WTC11 (cell line): Measurements from ENCODE around the gene PNMA1. TPM values are rescaled to one million over a fixed set of nuclear protein-coding genes. Genes with fewer than 3 reads are reported as not detected.

ENCODE experiments used
- ATAC-seq: fragments of 200-7000 bp; cut with Tn5 transposase; 2 replicates; pipeline ENCODE4 v1.10.0; 2021; ENCODE audit warnings: mild to moderate bottlenecking, moderate library complexity
- CTCF ChIA-PET: fragments of 300-600 bp; sonication (Branson Sonifier 250); formaldehyde crosslinking; loops from one replicate; lab custom pipeline; 2021; ENCODE audit warnings: antibody characterized with exemption; lab: Charles Lee
- POLR2A ChIA-PET: fragments of 350-600 bp; sonication (Branson Sonifier 250); formaldehyde crosslinking; loops from one replicate; lab custom pipeline; 2021; ENCODE audit warnings: antibody characterized with exemption; lab: Charles Lee
- DNase-seq: peaks from one replicate; pipeline ENCODE4 v3.0.0; 2021; ENCODE audit warnings: low spot score
- H3K27ac Mint-ChIP-seq: 2 replicates; pipeline ENCODE4 v1.8.0; 2021; ENCODE audit warnings: mixed read lengths
- H3K27me3 Mint-ChIP-seq: 2 replicates; pipeline ENCODE4 v1.8.0; 2021; ENCODE audit warnings: low read depth, mild to moderate bottlenecking, moderate library complexity, mixed read lengths
- H3K36me3 Mint-ChIP-seq: 2 replicates; pipeline ENCODE4 v1.8.0; 2021; ENCODE audit warnings: mixed read lengths
- H3K4me1 Mint-ChIP-seq: 2 replicates; pipeline ENCODE4 v1.8.0; 2022; ENCODE audit warnings: mixed read lengths
- H3K4me3 Mint-ChIP-seq: 2 replicates; pipeline ENCODE4 v1.8.0; 2021; ENCODE audit warnings: mild to moderate bottlenecking, moderate library complexity, mixed read lengths
- H3K9me3 Mint-ChIP-seq: 2 replicates; pipeline ENCODE4 v1.8.0; 2021; ENCODE audit warnings: mixed read lengths
- CREB1 ChIP-seq: sonication (generic); formaldehyde crosslinking; IDR thresholded peaks from 2 replicates; pipeline ENCODE4 v1.8.0; 2023; ENCODE audit warnings: mild to moderate bottlenecking, missing genetic modification reagents
- ELF4 ChIP-seq: sonication (generic); formaldehyde crosslinking; IDR thresholded peaks from 2 replicates; pipeline ENCODE4 v1.8.1; 2022; ENCODE audit warnings: low read depth, mild to moderate bottlenecking, moderate library complexity, missing genetic modification reagents
- EMX1 ChIP-seq: fragments of 250-450 bp; sonication (Bioruptor Pico); IDR thresholded peaks from 2 replicates; pipeline ENCODE4 v1.8.0; 2021; ENCODE audit warnings: mild to moderate bottlenecking
- FOXP1 ChIP-seq: sonication (generic); formaldehyde crosslinking; IDR thresholded peaks from 2 replicates; pipeline ENCODE4 v1.8.0; 2022; ENCODE audit warnings: missing genetic modification reagents, mild to moderate bottlenecking, moderate library complexity, borderline replicate concordance
- GTF2I ChIP-seq: fragments of 250-450 bp; sonication (Bioruptor Pico); conservative IDR thresholded peaks from 2 replicates; pipeline ENCODE4 v1.4.0; 2021; ENCODE audit warnings: mild to moderate bottlenecking
- JUN ChIP-seq: sonication (generic); formaldehyde crosslinking; IDR thresholded peaks from 2 replicates; pipeline ENCODE4 v1.8.0; 2023; ENCODE audit warnings: mild to moderate bottlenecking, missing genetic modification reagents
- NFE2L1 ChIP-seq: sonication (generic); formaldehyde crosslinking; IDR thresholded peaks from 2 replicates; pipeline ENCODE4 v1.8.1; 2023; ENCODE audit warnings: missing genetic modification reagents
- NFYB ChIP-seq: sonication (generic); formaldehyde crosslinking; conservative IDR thresholded peaks from 2 replicates; pipeline ENCODE4 v1.8.0; 2022; ENCODE audit warnings: low read depth, missing genetic modification reagents
- NR1H2 ChIP-seq: sonication (generic); formaldehyde crosslinking; IDR thresholded peaks from 2 replicates; pipeline ENCODE4 v1.9.0; 2021; ENCODE audit warnings: mild to moderate bottlenecking, moderate library complexity, missing genetic modification reagents
- OVOL2 ChIP-seq: fragments of 250-450 bp; sonication (Bioruptor Pico); IDR thresholded peaks from 2 replicates; pipeline ENCODE4 v1.9.0; 2021; ENCODE audit warnings: mild to moderate bottlenecking, borderline replicate concordance
- SMAD3 ChIP-seq: sonication (generic); formaldehyde crosslinking; IDR thresholded peaks from 2 replicates; pipeline ENCODE4 v1.8.0; 2022; ENCODE audit warnings: missing genetic modification reagents, mild to moderate bottlenecking, borderline replicate concordance
- ZBTB21 ChIP-seq: sonication (generic); formaldehyde crosslinking; IDR thresholded peaks from 2 replicates; pipeline ENCODE4 v1.8.1; 2023; ENCODE audit warnings: mild to moderate bottlenecking, missing genetic modification reagents, borderline replicate concordance
- ZNF121 ChIP-seq: sonication (generic); formaldehyde crosslinking; IDR thresholded peaks from 2 replicates; pipeline ENCODE4 v1.8.0; 2023; ENCODE audit warnings: missing genetic modification reagents
- ZNF219 ChIP-seq: sonication (generic); formaldehyde crosslinking; IDR thresholded peaks from 2 replicates; pipeline ENCODE4 v1.8.0; 2023; ENCODE audit warnings: missing genetic modification reagents, mild to moderate bottlenecking, borderline replicate concordance
- ZNF232 ChIP-seq: sonication (generic); formaldehyde crosslinking; IDR thresholded peaks from 2 replicates; pipeline ENCODE4 v1.8.0; 2022; ENCODE audit warnings: mild to moderate bottlenecking, missing genetic modification reagents
- ZNF396 ChIP-seq: fragments of 250-450 bp; sonication (Bioruptor Pico); IDR thresholded peaks from 2 replicates; pipeline ENCODE4 v1.8.0; 2021; ENCODE audit warnings: mild to moderate bottlenecking, moderate library complexity, borderline replicate concordance
- ZNF423 ChIP-seq: fragments of 250-450 bp; sonication (Bioruptor Pico); IDR thresholded peaks from 2 replicates; pipeline ENCODE4 v2.1.2; 2022; ENCODE audit warnings: mild to moderate bottlenecking, moderate library complexity
- total RNA-seq: library from RNA; stranded (reverse); gene quantifications from 3 replicates; pipeline ENCODE4 v1.2.3, GENCODE V29; 2021
- TF ChIP-seq, protein P1 (sequence below): sonication (generic); formaldehyde crosslinking; IDR thresholded peaks from 2 replicates; pipeline ENCODE4 v1.8.1; 2022; ENCODE audit warnings: low read depth, missing genetic modification reagents, borderline replicate concordance
- TF ChIP-seq, protein P2 (sequence below): fragments of 250-450 bp; sonication (Bioruptor Pico); conservative IDR thresholded peaks from 2 replicates; pipeline ENCODE4 v1.9.0; 2021; ENCODE audit warnings: mild to moderate bottlenecking
- TF ChIP-seq, protein P3 (sequence below): sonication (generic); formaldehyde crosslinking; IDR thresholded peaks from 2 replicates; pipeline ENCODE4 v1.8.1; 2023; ENCODE audit warnings: mild to moderate bottlenecking, moderate library complexity, missing genetic modification reagents
- TF ChIP-seq, protein P4 (sequence below): sonication (generic); formaldehyde crosslinking; IDR thresholded peaks from 2 replicates; pipeline ENCODE4 v1.8.1; 2023; ENCODE audit warnings: mild to moderate bottlenecking, missing genetic modification reagents, moderate library complexity
- TF ChIP-seq, protein P5 (sequence below): sonication (generic); formaldehyde crosslinking; IDR thresholded peaks from 2 replicates; pipeline ENCODE4 v1.8.0; 2022; ENCODE audit warnings: mild to moderate bottlenecking, missing genetic modification reagents
- TF ChIP-seq, protein P6 (sequence below): sonication (generic); formaldehyde crosslinking; IDR thresholded peaks from 2 replicates; pipeline ENCODE4 v1.8.1; 2023; ENCODE audit warnings: mild to moderate bottlenecking, missing genetic modification reagents, moderate library complexity
- TF ChIP-seq, protein P7 (sequence below): sonication (generic); formaldehyde crosslinking; IDR thresholded peaks from 2 replicates; pipeline ENCODE4 v1.8.1; 2022; ENCODE audit warnings: mild to moderate bottlenecking, missing genetic modification reagents, moderate library complexity, borderline replicate concordance

Gene PNMA1
- total RNA-seq, 1 experiment from 2014 or later: 46.0 TPM

DNA sequence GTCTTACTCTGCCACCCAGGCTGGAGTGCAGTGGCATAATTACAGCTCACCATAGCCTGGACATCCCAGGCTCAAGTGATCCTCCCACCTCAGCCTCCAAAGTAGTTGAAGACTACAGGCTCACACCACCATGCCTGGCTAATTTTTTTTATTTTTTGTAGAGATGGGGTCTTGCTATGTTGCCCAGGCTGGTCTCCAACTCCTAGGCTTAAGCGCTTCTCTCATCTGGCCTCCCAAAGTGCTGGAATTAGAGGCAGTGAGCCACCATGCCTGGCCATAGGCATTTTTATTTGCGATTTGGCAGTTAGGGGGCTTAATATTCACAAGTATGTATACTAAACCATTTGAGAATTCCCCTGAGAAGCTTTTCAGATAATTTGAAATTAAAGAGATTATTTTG lies 19.1 kb downstream of the PNMA1 start:
- no peak overlapping the region for H3K27ac Mint-ChIP-seq
- no peak for ATAC-seq
- H3K4me1 Mint-ChIP-seq: no peaks in the 10 kb centered on the region
- CTCF ChIA-PET: interaction anchor here (0.7 kb wide), 1 partner anchor 32 kb away, joined by 5 read pairs; no protein-coding TSS in a partner anchor
- no peak overlapping the region for H3K4me3 Mint-ChIP-seq
- H3K9me3 Mint-ChIP-seq: no peaks in the 10 kb centered on the region
- DNase-seq: no peak
- TF ChIP-seq JUN (CRISPR knock-in tag) (no peak), ZNF121 (CRISPR knock-in tag) (peak; percentile 51; the same call in 1 of the 2 replicates)
- H3K36me3 Mint-ChIP-seq: peaks cover 7% of the 10 kb centered on the region
- no peaks in the 10 kb centered on the region; the same call in 1 of the 2 replicates for H3K27me3 Mint-ChIP-seq
- POLR2A ChIA-PET: interaction anchor here (0.7 kb wide), 1 partner anchor 30 kb away, joined by 3 read pairs; no protein-coding TSS in a partner anchor

DNA sequence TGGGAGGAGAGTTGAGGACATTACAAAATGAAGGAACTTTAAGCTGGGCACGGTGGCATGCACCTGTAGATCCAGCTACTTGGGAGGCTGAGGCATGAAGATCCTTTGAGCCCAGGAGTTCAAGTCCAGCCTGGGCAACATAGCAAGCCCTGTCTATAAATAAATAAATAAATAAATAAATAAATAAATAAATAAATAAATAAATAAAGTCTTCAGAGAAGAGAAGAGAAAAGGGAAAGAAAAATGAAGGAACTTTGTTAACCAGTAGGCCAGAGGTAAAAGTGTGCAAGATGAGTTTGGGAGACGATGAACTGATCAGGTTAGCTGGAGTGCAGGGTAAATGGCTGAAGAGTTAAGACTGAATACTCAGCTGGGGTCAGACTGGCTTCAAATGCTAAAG lies 20.1 kb downstream of the PNMA1 start:
- TF ChIP-seq ZNF232 (CRISPR knock-in tag): no peak
- TF ChIP-seq, protein P1, sequence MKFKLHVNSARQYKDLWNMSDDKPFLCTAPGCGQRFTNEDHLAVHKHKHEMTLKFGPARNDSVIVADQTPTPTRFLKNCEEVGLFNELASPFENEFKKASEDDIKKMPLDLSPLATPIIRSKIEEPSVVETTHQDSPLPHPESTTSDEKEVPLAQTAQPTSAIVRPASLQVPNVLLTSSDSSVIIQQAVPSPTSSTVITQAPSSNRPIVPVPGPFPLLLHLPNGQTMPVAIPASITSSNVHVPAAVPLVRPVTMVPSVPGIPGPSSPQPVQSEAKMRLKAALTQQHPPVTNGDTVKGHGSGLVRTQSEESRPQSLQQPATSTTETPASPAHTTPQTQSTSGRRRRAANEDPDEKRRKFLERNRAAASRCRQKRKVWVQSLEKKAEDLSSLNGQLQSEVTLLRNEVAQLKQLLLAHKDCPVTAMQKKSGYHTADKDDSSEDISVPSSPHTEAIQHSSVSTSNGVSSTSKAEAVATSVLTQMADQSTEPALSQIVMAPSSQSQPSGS (CRISPR knock-in tag): no peak
- TF ChIP-seq, protein P2, sequence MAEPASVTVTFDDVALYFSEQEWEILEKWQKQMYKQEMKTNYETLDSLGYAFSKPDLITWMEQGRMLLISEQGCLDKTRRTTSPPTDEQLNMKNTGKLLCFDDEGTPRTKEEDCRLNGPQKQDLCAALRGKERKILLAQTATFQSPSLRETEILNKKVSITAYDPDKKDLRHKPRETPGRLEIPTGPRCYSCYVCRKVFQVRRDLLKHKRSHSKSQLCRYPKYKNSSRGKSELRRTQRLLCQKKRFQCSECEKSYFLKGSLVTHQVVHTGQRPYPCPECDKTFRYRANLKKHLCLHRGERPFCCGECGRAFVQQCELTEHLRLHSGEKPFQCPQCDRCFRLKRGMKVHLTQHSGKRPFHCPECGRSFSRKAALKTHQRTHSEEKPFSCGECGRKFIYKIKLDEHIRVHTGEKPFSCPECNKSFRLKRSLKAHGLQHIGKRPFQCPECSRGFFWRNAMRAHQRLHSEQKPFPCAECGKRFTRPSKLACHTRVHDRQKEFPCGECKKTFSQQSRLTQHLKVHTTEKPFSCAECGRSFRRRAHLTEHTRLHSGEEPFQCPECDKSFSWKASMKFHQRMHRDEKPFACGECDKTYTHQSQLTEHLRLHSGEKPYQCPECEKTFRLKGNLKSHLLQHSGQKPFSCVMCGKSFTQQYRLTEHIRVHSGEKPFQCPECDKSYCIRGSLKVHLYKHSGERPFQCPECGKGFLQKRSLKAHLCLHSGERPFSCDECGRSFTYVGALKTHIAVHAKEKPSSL (CRISPR knock-in tag): no peak
- no peak for TF ChIP-seq EMX1 (CRISPR knock-in tag)
- no peak for TF ChIP-seq ZNF396
- no peak for TF ChIP-seq ZNF121 (CRISPR knock-in tag)
- TF ChIP-seq ELF4: no peak
- TF ChIP-seq JUN (CRISPR knock-in tag): no peak
- TF ChIP-seq, protein P3, sequence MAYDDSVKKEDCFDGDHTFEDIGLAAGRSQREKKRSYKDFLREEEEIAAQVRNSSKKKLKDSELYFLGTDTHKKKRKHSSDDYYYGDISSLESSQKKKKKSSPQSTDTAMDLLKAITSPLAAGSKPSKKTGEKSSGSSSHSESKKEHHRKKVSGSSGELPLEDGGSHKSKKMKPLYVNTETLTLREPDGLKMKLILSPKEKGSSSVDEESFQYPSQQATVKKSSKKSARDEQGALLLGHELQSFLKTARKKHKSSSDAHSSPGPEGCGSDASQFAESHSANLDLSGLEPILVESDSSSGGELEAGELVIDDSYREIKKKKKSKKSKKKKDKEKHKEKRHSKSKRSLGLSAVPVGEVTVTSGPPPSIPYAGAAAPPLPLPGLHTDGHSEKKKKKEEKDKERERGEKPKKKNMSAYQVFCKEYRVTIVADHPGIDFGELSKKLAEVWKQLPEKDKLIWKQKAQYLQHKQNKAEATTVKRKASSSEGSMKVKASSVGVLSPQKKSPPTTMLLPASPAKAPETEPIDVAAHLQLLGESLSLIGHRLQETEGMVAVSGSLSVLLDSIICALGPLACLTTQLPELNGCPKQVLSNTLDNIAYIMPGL (CRISPR knock-in tag): no peak
- no peak for TF ChIP-seq NR1H2 (CRISPR knock-in tag)
- Mint-ChIP-seq H3K27me3 (no peaks in the 10 kb centered on the region; the same call in 1 of the 2 replicates), H3K9me3 (no peaks in the 10 kb centered on the region), H3K4me1 (no peaks in the 10 kb centered on the region), H3K4me3 (no peak overlapping the region), H3K36me3 (peaks cover 11% of the 10 kb centered on the region), H3K27ac (no peak overlapping the region)
- DNase-seq: no peak
- CTCF ChIA-PET: no interaction called here
- no peak for ATAC-seq
- POLR2A ChIA-PET: no interaction called here

DNA sequence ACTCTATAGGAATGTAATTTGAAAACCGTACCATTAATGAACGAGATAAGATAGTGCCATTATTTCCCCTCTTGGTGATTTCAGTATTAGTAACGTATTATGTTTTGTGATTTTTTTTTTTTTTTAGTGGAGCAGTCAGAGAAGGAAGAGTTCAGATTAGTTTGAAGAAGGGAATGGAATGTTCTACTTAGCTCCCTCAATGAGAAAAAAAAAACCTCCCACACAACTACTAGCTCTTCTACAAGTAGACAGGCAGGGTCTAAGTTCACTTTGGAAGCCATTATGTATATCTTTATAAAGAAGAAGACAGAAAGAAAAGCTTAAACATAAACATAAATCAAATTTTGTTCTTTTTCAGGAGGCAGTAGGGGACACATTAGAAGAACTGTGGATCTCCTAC lies 27.3 kb downstream of the PNMA1 start:
- no peak overlapping the region for H3K27ac Mint-ChIP-seq
- peaks cover 9% of the 10 kb centered on the region for H3K36me3 Mint-ChIP-seq
- ChIA-PET CTCF (no interaction called here), POLR2A (no interaction called here)
- ATAC-seq (no peak), DNase-seq (no peak)
- no peak overlapping the region for H3K4me3 Mint-ChIP-seq
- H3K9me3 Mint-ChIP-seq: peaks cover 3% of the 10 kb centered on the region; the same call in 1 of the 2 replicates
- no peaks in the 10 kb centered on the region for H3K27me3 Mint-ChIP-seq
- H3K4me1 Mint-ChIP-seq: no peaks in the 10 kb centered on the region
- TF ChIP-seq NFYB (CRISPR knock-in tag) (no peak), GTF2I (CRISPR knock-in tag) (no peak), OVOL2 (no peak), CREB1 (no peak), NFE2L1 (CRISPR knock-in tag) (no peak), FOXP1 (CRISPR knock-in tag) (no peak), ZNF423 (CRISPR knock-in tag) (no peak), SMAD3 (CRISPR knock-in tag) (no peak), ZBTB21 (CRISPR knock-in tag) (no peak), ZNF219 (no peak)
- TF ChIP-seq, protein P4, sequence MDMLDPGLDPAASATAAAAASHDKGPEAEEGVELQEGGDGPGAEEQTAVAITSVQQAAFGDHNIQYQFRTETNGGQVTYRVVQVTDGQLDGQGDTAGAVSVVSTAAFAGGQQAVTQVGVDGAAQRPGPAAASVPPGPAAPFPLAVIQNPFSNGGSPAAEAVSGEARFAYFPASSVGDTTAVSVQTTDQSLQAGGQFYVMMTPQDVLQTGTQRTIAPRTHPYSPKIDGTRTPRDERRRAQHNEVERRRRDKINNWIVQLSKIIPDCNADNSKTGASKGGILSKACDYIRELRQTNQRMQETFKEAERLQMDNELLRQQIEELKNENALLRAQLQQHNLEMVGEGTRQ (CRISPR knock-in tag): no peak
- TF ChIP-seq, protein P5, sequence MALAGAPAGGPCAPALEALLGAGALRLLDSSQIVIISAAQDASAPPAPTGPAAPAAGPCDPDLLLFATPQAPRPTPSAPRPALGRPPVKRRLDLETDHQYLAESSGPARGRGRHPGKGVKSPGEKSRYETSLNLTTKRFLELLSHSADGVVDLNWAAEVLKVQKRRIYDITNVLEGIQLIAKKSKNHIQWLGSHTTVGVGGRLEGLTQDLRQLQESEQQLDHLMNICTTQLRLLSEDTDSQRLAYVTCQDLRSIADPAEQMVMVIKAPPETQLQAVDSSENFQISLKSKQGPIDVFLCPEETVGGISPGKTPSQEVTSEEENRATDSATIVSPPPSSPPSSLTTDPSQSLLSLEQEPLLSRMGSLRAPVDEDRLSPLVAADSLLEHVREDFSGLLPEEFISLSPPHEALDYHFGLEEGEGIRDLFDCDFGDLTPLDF (CRISPR knock-in tag): no peak
- TF ChIP-seq, protein P6, sequence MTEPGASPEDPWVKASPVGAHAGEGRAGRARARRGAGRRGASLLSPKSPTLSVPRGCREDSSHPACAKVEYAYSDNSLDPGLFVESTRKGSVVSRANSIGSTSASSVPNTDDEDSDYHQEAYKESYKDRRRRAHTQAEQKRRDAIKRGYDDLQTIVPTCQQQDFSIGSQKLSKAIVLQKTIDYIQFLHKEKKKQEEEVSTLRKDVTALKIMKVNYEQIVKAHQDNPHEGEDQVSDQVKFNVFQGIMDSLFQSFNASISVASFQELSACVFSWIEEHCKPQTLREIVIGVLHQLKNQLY (CRISPR knock-in tag): no peak
- TF ChIP-seq, protein P7, sequence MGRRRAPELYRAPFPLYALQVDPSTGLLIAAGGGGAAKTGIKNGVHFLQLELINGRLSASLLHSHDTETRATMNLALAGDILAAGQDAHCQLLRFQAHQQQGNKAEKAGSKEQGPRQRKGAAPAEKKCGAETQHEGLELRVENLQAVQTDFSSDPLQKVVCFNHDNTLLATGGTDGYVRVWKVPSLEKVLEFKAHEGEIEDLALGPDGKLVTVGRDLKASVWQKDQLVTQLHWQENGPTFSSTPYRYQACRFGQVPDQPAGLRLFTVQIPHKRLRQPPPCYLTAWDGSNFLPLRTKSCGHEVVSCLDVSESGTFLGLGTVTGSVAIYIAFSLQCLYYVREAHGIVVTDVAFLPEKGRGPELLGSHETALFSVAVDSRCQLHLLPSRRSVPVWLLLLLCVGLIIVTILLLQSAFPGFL (CRISPR knock-in tag): no peak
